K562 (cell line): ENCODE data around the gene OBSCN. TPM values are rescaled to one million over a fixed set of nuclear protein-coding genes. Genes with fewer than 3 reads are reported as not detected.

Experiments used
- CLOCK ChIP-seq: fragments of 250-450 bp; sonication (Bioruptor Pico); IDR thresholded peaks from 2 replicates; pipeline ENCODE4 v1.4.0; 2020; ENCODE audit warnings: mild to moderate bottlenecking, moderate library complexity, borderline replicate concordance
- CREB1 ChIP-seq, 2 experiments: sonication (generic) in 1 of 2; formaldehyde crosslinking in 1 of 2; IDR thresholded peaks; 2 replicates each; pipeline versions ENCODE4 v1.6.1 to v1.8.0; 2012 to 2022; ENCODE audit warnings: inconsistent platforms in 1 of 2, mild to moderate bottlenecking in 1 of 2, missing genetic modification reagents in 1 of 2, moderate library complexity in 1 of 2
- HMGXB4 ChIP-seq: sonication (generic); formaldehyde crosslinking; IDR thresholded peaks from 2 replicates; pipeline ENCODE4 v1.8.1; 2023; ENCODE audit warnings: mild to moderate bottlenecking, missing genetic modification reagents
- HNRNPL ChIP-seq: fragments of 200-400 bp; formaldehyde crosslinking; IDR thresholded peaks from 2 replicates; pipeline ENCODE4 v1.6.1; 2017; ENCODE audit warnings: low read depth, mild to moderate bottlenecking, low read length
- JUN ChIP-seq, 2 experiments: sonication (generic) in 1 of 2; formaldehyde crosslinking in 1 of 2; IDR thresholded peaks; 2 replicates each; pipeline versions ENCODE4 v1.6.1 to v1.8.0; 2012 to 2022; ENCODE audit warnings: borderline replicate concordance in 2 of 2, mild to moderate bottlenecking in 2 of 2, improper control_type of control experiment in 1 of 2, low read depth in 1 of 2, low read length in 1 of 2, missing genetic modification reagents in 1 of 2
- MAZ ChIP-seq, 2 experiments: fragments of 450-650 bp in 1 of 2; sonication (generic) in 1 of 2; formaldehyde crosslinking; IDR thresholded peaks in 1 of 2; conservative IDR thresholded peaks in 1 of 2; 2 replicates each; pipeline versions ENCODE4 v1.4.0 to v1.5.0; 2020; ENCODE audit warnings: mild to moderate bottlenecking in 1 of 2, missing genetic modification reagents in 1 of 2
- MYBL2 ChIP-seq, 2 experiments: fragments of 450-650 bp in 1 of 2; sonication (generic) in 1 of 2; formaldehyde crosslinking in 1 of 2; IDR thresholded peaks; 2 replicates each; pipeline versions ENCODE4 v1.6.1 to v1.8.1; 2017 to 2022; ENCODE audit warnings: borderline replicate concordance in 1 of 2, inconsistent platforms in 1 of 2, low read depth in 1 of 2, mild to moderate bottlenecking in 1 of 2, missing genetic modification reagents in 1 of 2, moderate library complexity in 1 of 2
- NFIX ChIP-seq: fragments of 250-450 bp; sonication (Bioruptor Pico); IDR thresholded peaks from 2 replicates; pipeline ENCODE4 v1.4.0; 2020; ENCODE audit warnings: low read depth, mild to moderate bottlenecking, moderate library complexity
- PHB2 ChIP-seq: fragments of 450-650 bp; IDR thresholded peaks from 2 replicates; pipeline ENCODE4 v1.6.1; 2017; ENCODE audit warnings: low read depth
- POLR2B ChIP-seq: fragments of 450-650 bp; IDR thresholded peaks from 2 replicates; pipeline ENCODE4 v1.6.1; 2018; ENCODE audit warnings: low read depth; ENCODE audit not compliant: partially characterized antibody
- PURB ChIP-seq: sonication (generic); formaldehyde crosslinking; IDR thresholded peaks from 2 replicates; pipeline ENCODE4 v1.9.0; 2021; ENCODE audit warnings: low read depth, mild to moderate bottlenecking, missing genetic modification reagents
- RBM34 ChIP-seq: fragments of 200-400 bp; formaldehyde crosslinking; IDR thresholded peaks from 2 replicates; pipeline ENCODE4 v1.6.1; 2018; ENCODE audit warnings: low read length, borderline replicate concordance; ENCODE audit not compliant: insufficient read depth
- RUNX1 ChIP-seq: sonication (generic); IDR thresholded peaks from 2 replicates; pipeline ENCODE4 v1.6.1; 2016; ENCODE audit warnings: antibody characterized with exemption, low read depth
- SP1 ChIP-seq: sonication (generic); formaldehyde crosslinking; IDR thresholded peaks from 2 replicates; pipeline ENCODE4 v1.8.1; 2022; ENCODE audit warnings: mild to moderate bottlenecking, missing genetic modification reagents
- TAF1 ChIP-seq: IDR thresholded peaks from 2 replicates; pipeline ENCODE4 v1.6.1; 2011; ENCODE audit warnings: mild to moderate bottlenecking, low read length, moderate library complexity; ENCODE audit not compliant: insufficient read depth, control insufficient read depth, severe bottlenecking; ENCODE audit errors: extremely low read depth
- ZBTB34 ChIP-seq: fragments of 250-450 bp; sonication (Bioruptor Pico); IDR thresholded peaks from 2 replicates; pipeline ENCODE4 v1.8.0; 2021; ENCODE audit warnings: mild to moderate bottlenecking, moderate library complexity
- ZC3H4 ChIP-seq: sonication (generic); formaldehyde crosslinking; IDR thresholded peaks from 2 replicates; pipeline ENCODE4 v1.9.0; 2021; ENCODE audit warnings: missing genetic modification reagents, borderline replicate concordance
- polyA plus RNA-seq, 8 experiments: library from polyadenylated mRNA; depleted of rRNA in 4 of 8; stranded (reverse) in 5 of 8; unstranded in 3 of 8; fragments of >200 nt; fragmentation: Nextera tagmentation in 2 of 8; fragmentation: Illumina TruSeq in 1 of 8; extraction: Ambion mirVana in 2 of 8; extraction: Trizol in 1 of 8; gene quantifications; 2 replicates each; pipeline versions ENCODE4 v1.2.1 to v1.2.3, GENCODE V29; 2011 to 2014; ENCODE audit warnings: inconsistent platforms in 1 of 8, missing spikeins in 1 of 8
- total RNA-seq, 7 experiments: library from RNA; depleted of rRNA in 6 of 7; stranded (reverse); fragments of >200 nt in 6 of 7; fragmentation: Illumina TruSeq in 2 of 7; extraction: Trizol in 2 of 7; gene quantifications; 2 replicates each; pipeline versions ENCODE4 v1.2.1 to v1.2.3, GENCODE V29; 2011 to 2021; ENCODE audit warnings: low replicate concordance in 1 of 7
- TF ChIP-seq, protein P1 (sequence below): fragments of 250-450 bp; sonication (Bioruptor Pico); IDR thresholded peaks from 2 replicates; pipeline ENCODE4 v1.8.0; 2021; ENCODE audit warnings: borderline replicate concordance, mild to moderate bottlenecking, moderate library complexity; ENCODE audit not compliant: poor library complexity, severe bottlenecking

The OBSCN gene
- total and polyA plus RNA-seq, 9 of the 15 experiments (the other 6 are each of a cell fraction or from before 2014, with no cell fraction given), result 0.18 to 19.7 (median 3.6) TPM

DNA sequence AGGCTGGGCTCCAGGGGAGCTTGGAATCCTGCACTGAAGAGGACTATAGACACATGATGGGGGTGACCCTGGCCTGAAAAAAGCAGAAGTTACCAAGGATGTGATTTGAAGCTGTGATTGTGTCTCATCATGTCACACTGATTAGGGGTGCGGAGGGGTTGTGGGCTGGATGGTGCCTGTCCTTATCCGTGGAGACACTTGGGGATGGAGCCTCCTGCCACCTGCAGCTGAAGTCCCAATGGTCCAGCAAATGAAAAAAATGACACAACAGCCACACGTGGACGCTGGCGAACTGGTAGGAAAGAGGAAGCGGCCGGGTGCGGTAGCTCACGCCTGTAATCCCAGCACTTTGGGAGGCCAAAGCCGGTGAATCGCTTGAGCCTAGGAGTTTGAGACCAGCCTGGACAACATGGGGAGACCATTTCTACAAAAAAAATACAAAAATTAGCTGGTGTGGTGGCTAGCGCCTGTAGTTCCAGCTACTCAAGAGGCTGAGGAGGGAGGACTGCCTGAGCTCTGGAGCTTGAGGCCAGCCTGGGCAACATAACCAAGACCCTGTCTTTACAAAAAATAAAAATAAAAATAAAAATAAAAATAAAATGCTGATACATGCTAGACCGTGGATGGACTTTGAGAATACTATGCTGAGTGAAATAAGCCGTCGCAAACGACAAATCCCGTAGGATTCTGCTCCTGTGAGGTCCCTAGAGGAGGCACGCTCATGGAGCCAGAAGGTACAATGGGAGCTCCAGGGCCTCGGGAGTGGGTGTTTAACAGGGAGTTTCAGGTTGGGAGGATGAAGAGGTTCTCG is 43.1 kb upstream of the OBSCN start (continued):
- TF ChIP-seq ZBTB34 (CRISPR knock-in tag) (no peak), TAF1 (no peak), PHB2 (no peak), MYBL2 (IDR thresholded peaks at IDR 0.05; ENCODE audit: low read depth) (no peak), MYBL2 (CRISPR knock-in tag; IDR thresholded peaks at IDR 0.05; ENCODE audit: borderline replicate concordance) (no peak), NFIX (CRISPR knock-in tag) (no peak), CREB1 (IDR thresholded peaks at IDR 0.05) (0 out of 2 replicates have a peak, but pooled peaks have one; percentile 48), CREB1 (CRISPR knock-in tag; IDR thresholded peaks at IDR 0.05) (no peak), MAZ (CRISPR knock-in tag; conservative IDR thresholded peaks at IDR 0.05 in 1 of 2, IDR thresholded peaks at IDR 0.05 in 1 of 2) (no peak), POLR2B (no peak), CLOCK (CRISPR knock-in tag) (no peak), RUNX1 (peak; percentile 51; the same call in 1 of the 2 replicates), PURB (CRISPR knock-in tag) (no peak), HNRNPL (no peak), ZC3H4 (CRISPR knock-in tag) (0 out of 2 replicates have a peak, but pooled peaks have one; percentile 47), JUN (IDR thresholded peaks at IDR 0.05; ENCODE audit: borderline replicate concordance, low read depth, low read length) (peak; percentile 18; the same call in 1 of the 2 replicates), JUN (CRISPR knock-in tag; IDR thresholded peaks at IDR 0.05; ENCODE audit: borderline replicate concordance) (no peak), HMGXB4 (CRISPR knock-in tag) (no peak), SP1 (CRISPR knock-in tag) (0 out of 2 replicates have a peak, but pooled peaks have one; percentile 45), RBM34 (no peak)
- TF ChIP-seq, protein P1, sequence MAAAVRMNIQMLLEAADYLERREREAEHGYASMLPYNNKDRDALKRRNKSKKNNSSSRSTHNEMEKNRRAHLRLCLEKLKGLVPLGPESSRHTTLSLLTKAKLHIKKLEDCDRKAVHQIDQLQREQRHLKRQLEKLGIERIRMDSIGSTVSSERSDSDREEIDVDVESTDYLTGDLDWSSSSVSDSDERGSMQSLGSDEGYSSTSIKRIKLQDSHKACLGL (CRISPR knock-in tag), result no peak
